CD14-positive monocyte (primary cell): Measurements from ENCODE around the gene VSIG8. TPM values are rescaled to one million over a fixed set of nuclear protein-coding genes. Genes with fewer than 3 reads are reported as not detected.

Experiments used
- DNase-seq, 3 donors: peaks; one replicate each; pipeline ENCODE4 v3.0.0-alpha.2; 2011 to 2022
- H2AFZ ChIP-seq: 2 replicates; pipeline ENCODE4 v1.6.0; 2012; ENCODE audit warnings: mild to moderate bottlenecking, low read depth, low read length, inconsistent platforms; ENCODE audit not compliant: insufficient read depth, poor library complexity, severe bottlenecking
- H3K27ac ChIP-seq, 2 donors: 1 replicate in 1 of 2; 2 replicates in 1 of 2; pipeline ENCODE4 v1.5.1; 2012 to 2013; ENCODE audit warnings: low read length in 2 of 2, control low read depth in 1 of 2, inconsistent platforms in 1 of 2, low read depth in 1 of 2, mild to moderate bottlenecking in 1 of 2
- H3K27me3 ChIP-seq, 2 donors: one replicate each; pipeline versions ENCODE4 v1.6.0 to v1.6.1; 2011 to 2013; ENCODE audit warnings: low read length in 2 of 2; ENCODE audit not compliant: control insufficient read depth in 2 of 2, insufficient read depth in 2 of 2
- H3K36me3 ChIP-seq, 2 donors: replicated peaks in 1 of 2; 1 replicate in 1 of 2; 2 replicates in 1 of 2; pipeline versions ENCODE4 v1.5.1 to v1.6.1; 2012 to 2013; ENCODE audit warnings: low read length in 2 of 2, control low read depth in 1 of 2, inconsistent platforms in 1 of 2, mild to moderate bottlenecking in 1 of 2; ENCODE audit not compliant: insufficient read depth in 2 of 2, control insufficient read depth in 1 of 2
- H3K4me1 ChIP-seq, 2 donors: 1 replicate in 1 of 2; 2 replicates in 1 of 2; pipeline versions ENCODE4 v1.5.1 to v1.6.1; 2012 to 2013; ENCODE audit warnings: low read length in 2 of 2, control low read depth in 1 of 2, inconsistent platforms in 1 of 2, mild to moderate bottlenecking in 1 of 2, moderate library complexity in 1 of 2; ENCODE audit not compliant: insufficient read depth in 2 of 2, control insufficient read depth in 1 of 2
- H3K4me2 ChIP-seq: replicated peaks from 2 replicates; pipeline ENCODE3; 2012; ENCODE audit warnings: low read length, moderate library complexity, mild to moderate bottlenecking; ENCODE audit not compliant: poor library complexity, severe bottlenecking; ENCODE audit errors: extremely low read depth
- H3K4me3 ChIP-seq, 3 experiments: fragments of 200-600 bp in 1 of 3; sonication (generic) in 1 of 3; replicated peaks in 1 of 3; 1 replicate in 2 of 3; 2 replicates in 1 of 3; pipeline ENCODE4 v1.5.1; 2011 to 2013; ENCODE audit warnings: low read length in 3 of 3, mild to moderate bottlenecking in 3 of 3, control low read depth in 2 of 3, low read depth in 2 of 3, inconsistent platforms in 1 of 3, moderate library complexity in 1 of 3
- H3K79me2 ChIP-seq: 2 replicates; pipeline ENCODE4 v1.6.0; 2012; ENCODE audit warnings: mild to moderate bottlenecking, control low read depth, inconsistent platforms, low read length, moderate library complexity; ENCODE audit not compliant: insufficient read depth
- H3K9ac ChIP-seq: 2 replicates; pipeline ENCODE4 v1.6.0; 2017; ENCODE audit warnings: low read length, mild to moderate bottlenecking; ENCODE audit not compliant: insufficient read depth, poor library complexity, severe bottlenecking
- H3K9me3 ChIP-seq, 2 donors: replicated peaks in 1 of 2; 1 replicate in 1 of 2; 2 replicates in 1 of 2; pipeline versions ENCODE4 v1.5.1 to v1.6.1; 2012 to 2013; ENCODE audit warnings: low read length in 2 of 2, control low read depth in 1 of 2; ENCODE audit not compliant: control insufficient read depth in 1 of 2, insufficient read depth in 1 of 2
- H4K20me1 ChIP-seq: 2 replicates; pipeline ENCODE4 v1.6.0; 2012; ENCODE audit warnings: mild to moderate bottlenecking, low read length, control low read depth, moderate library complexity; ENCODE audit not compliant: insufficient read depth
- H3K27ac Mint-ChIP-seq, 7 donors: one replicate each; pipeline ENCODE4 v1.8.0; 2020; ENCODE audit warnings: mild to moderate bottlenecking in 7 of 7, mixed read lengths in 7 of 7, moderate library complexity in 6 of 7, inconsistent platforms in 2 of 7
- H3K27me3 Mint-ChIP-seq, 3 donors: one replicate each; pipeline ENCODE4 v1.8.0; 2021 to 2022; ENCODE audit warnings: low read depth in 3 of 3, mild to moderate bottlenecking in 3 of 3, mixed read lengths in 3 of 3, moderate library complexity in 3 of 3, inconsistent platforms in 1 of 3
- H3K36me3 Mint-ChIP-seq, 2 donors: one replicate each; pipeline ENCODE4 v1.8.0; 2020; ENCODE audit warnings: mixed read lengths in 2 of 2, inconsistent platforms in 1 of 2, mild to moderate bottlenecking in 1 of 2
- H3K4me1 Mint-ChIP-seq: one replicate; pipeline ENCODE4 v1.8.0; 2020; ENCODE audit warnings: mild to moderate bottlenecking, mixed read lengths
- H3K4me3 Mint-ChIP-seq, 2 donors: one replicate each; pipeline ENCODE4 v1.8.0; 2020; ENCODE audit warnings: mild to moderate bottlenecking in 2 of 2, mixed read lengths in 2 of 2, moderate library complexity in 1 of 2
- H3K9me3 Mint-ChIP-seq, 7 donors: one replicate each; pipeline ENCODE4 v1.8.0; 2020 to 2022; ENCODE audit warnings: mixed read lengths in 7 of 7, mild to moderate bottlenecking in 6 of 7, moderate library complexity in 6 of 7, inconsistent platforms in 2 of 7
- CTCF ChIP-seq: fragments of 200-600 bp; IDR thresholded peaks from one replicate; pipeline ENCODE4 v1.8.0; 2022; ENCODE audit warnings: antibody characterized with exemption, mild to moderate bottlenecking
- WGBS: methylation state at CpG from one replicate; pipeline ENCODE4 v1.1.5; 2013; ENCODE audit warnings: missing lambda C conversion rate; ENCODE audit not compliant: insufficient coverage; 5-methylcytosine and 5-hydroxymethylcytosine counted together
- intact Hi-C, 2 donors: fragments of 100-400 bp; cut with micrococcal nuclease; formaldehyde crosslinking; loops; one replicate each; pipeline versions ENCODE4 v1.15.0 to v1.15.1; 2023
- polyA plus RNA-seq, 3 donors: library from polyadenylated mRNA; depleted of rRNA in 1 of 3; unstranded in 2 of 3; stranded (reverse) in 1 of 3; fragments of 300-500 nt in 2 of 3; fragments of >200 nt in 1 of 3; fragmentation: Illumina TruSeq in 2 of 3; gene quantifications; 1 replicate in 2 of 3; 2 replicates in 1 of 3; pipeline ENCODE4 v1.2.3, GENCODE V29; 2012 to 2021

Gene VSIG8
- polyA plus RNA-seq, 3 donors, result 0.04 TPM; not detected in 2

- no peaks in the 10 kb centered on the region for H3K36me3 ChIP-seq
- Mint-ChIP-seq H3K27me3 (peaks cover 9 to 12% (median 9%) of the 10 kb centered on the region in 3 donors), H3K4me1 (peaks cover 29% of the 10 kb centered on the region), H3K9me3 (no peaks in the 10 kb centered on the region), H3K27ac (peak overlapping the region in 4 of 7 donors; percentile 22 to 75 (median 52)), H3K36me3 (no peaks in the 10 kb centered on the region), H3K4me3 (peak overlapping the region; percentile 83 to 94)
- peak overlapping the region; percentile 62 for H3K9ac ChIP-seq
- peaks cover 27 to 33% of the 10 kb centered on the region in 2 donors for H3K4me1 ChIP-seq
- TF ChIP-seq CTCF, result no peak
- no peaks in the 10 kb centered on the region for H4K20me1 ChIP-seq
- peak overlapping the region in 1 of 2 donors; percentile 39 for H3K27ac ChIP-seq
- peak overlapping the region; percentile 47 to 79 (median 67) for H3K4me3 ChIP-seq
- no peaks in the 10 kb centered on the region for H3K79me2 ChIP-seq
- no peaks in the 10 kb centered on the region for H3K9me3 ChIP-seq
- WGBS, result under 1% methylated on average over 16 of the region's 31 CpGs
- no peak for DNase-seq
- peaks cover 0 to 17% of the 10 kb centered on the region in 2 donors for H3K27me3 ChIP-seq
- intact Hi-C loops, result no loop called here
- H2AFZ ChIP-seq, result peak overlapping the region; percentile 88
- peak overlapping the region; percentile 94 for H3K4me2 ChIP-seq
These were observed 8.3 kb downstream of the VSIG8 start for GRCh38 chr1:159854116-159854692.

GRCh38 chr1:159853417-159854115, 8.9 kb downstream of the VSIG8 start:
- Histone ChIP-seq H3K9ac (peak overlapping the region; percentile 62), H3K79me2 (no peaks in the 10 kb centered on the region), H3K4me3 (peak overlapping the region in 1 of 3 experiments; percentile 79), H3K27ac (no peak overlapping the region), H3K4me2 (peak overlapping the region; percentile 94), H3K27me3 (peaks cover 0 to 17% of the 10 kb centered on the region in 2 donors), H2AFZ (peak overlapping the region; percentile 88), H3K36me3 (no peaks in the 10 kb centered on the region), H3K4me1 (peaks cover 29 to 39% of the 10 kb centered on the region in 2 donors), H3K9me3 (no peaks in the 10 kb centered on the region), H4K20me1 (no peaks in the 10 kb centered on the region)
- 28% methylated on average over 4 of the region's 6 CpGs for WGBS
- H3K4me1 Mint-ChIP-seq, result peaks cover 33% of the 10 kb centered on the region
- DNase-seq, result no peak
- H3K27me3 Mint-ChIP-seq, result peaks cover 9 to 13% (median 12%) of the 10 kb centered on the region in 3 donors
- H3K4me3 Mint-ChIP-seq, result peak overlapping the region; percentile 83 to 94
- H3K27ac Mint-ChIP-seq, result peak overlapping the region in 2 of 7 donors; percentile 22 to 75
- TF ChIP-seq CTCF, result no peak
- no peaks in the 10 kb centered on the region for H3K36me3 Mint-ChIP-seq
- intact Hi-C loops, result no loop called here
- H3K9me3 Mint-ChIP-seq, result no peaks in the 10 kb centered on the region
